Kidney (tissue), 14 donors: ENCODE results near the gene SCARB1. TPM values are rescaled to one million over a fixed set of nuclear protein-coding genes. Genes with fewer than 3 reads are reported as not detected.

ENCODE experiments used
- DNase-seq, 5 donors: peaks; one replicate each; pipeline ENCODE4 v3.0.0-alpha.2; 2013 to 2020
- FAIRE-seq: peaks from 2 replicates; lab custom pipeline; 2012; peaks lifted over from hg19 to GRCh38; lab: Jason Lieb, UNC
- H3K27ac ChIP-seq, 2 donors: one replicate each; pipeline ENCODE4 v1.7.0; 2013; ENCODE audit warnings: low read depth in 2 of 2, low read length in 2 of 2, inconsistent platforms in 1 of 2
- H3K27me3 ChIP-seq: one replicate; pipeline ENCODE4 v1.7.1; 2013; ENCODE audit warnings: low read length, inconsistent platforms; ENCODE audit not compliant: control insufficient read depth, insufficient read depth
- H3K36me3 ChIP-seq, 3 donors: one replicate each; pipeline versions ENCODE4 v1.7.0 to v1.7.1; 2013; ENCODE audit warnings: low read length in 3 of 3, control low read depth in 1 of 3, inconsistent platforms in 1 of 3; ENCODE audit not compliant: insufficient read depth in 3 of 3, control insufficient read depth in 2 of 3
- H3K4me1 ChIP-seq, 3 donors: one replicate each; pipeline versions ENCODE4 v1.7.0 to v1.7.1; 2013; ENCODE audit warnings: low read length in 3 of 3, inconsistent platforms in 1 of 3, low read depth in 1 of 3; ENCODE audit not compliant: control insufficient read depth in 2 of 3, insufficient read depth in 2 of 3
- H3K4me3 ChIP-seq, 3 donors: one replicate each; pipeline versions ENCODE4 v1.7.0 to v1.8.1; 2013; ENCODE audit warnings: low read length in 3 of 3, control low read depth in 1 of 3, inconsistent platforms in 1 of 3
- H3K9ac ChIP-seq, 3 donors: one replicate each; pipeline versions ENCODE4 v1.7.0 to v1.7.1; 2013; ENCODE audit warnings: low read length in 3 of 3, control low read depth in 1 of 3, inconsistent platforms in 1 of 3
- H3K9me3 ChIP-seq, 3 donors: one replicate each; pipeline versions ENCODE4 v1.7.0 to v1.7.1; 2013; ENCODE audit warnings: low read length in 3 of 3, control low read depth in 1 of 3, inconsistent platforms in 1 of 3; ENCODE audit not compliant: control insufficient read depth in 2 of 3, insufficient read depth in 1 of 3
- intact Hi-C: fragments of 100-400 bp; cut with DNase I; formaldehyde crosslinking; loops from one replicate; pipeline ENCODE4 v1.11.1; 2022
- polyA plus RNA-seq: library from polyadenylated mRNA; stranded (reverse); fragments of 350-450 nt; fragmentation: Illumina TruSeq; extraction: RNeasy Lipid Tissue Mini Kit (QIAGEN cat#74804); gene quantifications from one replicate; pipeline ENCODE4 v1.2.3, GENCODE V29; 2014; ENCODE audit warnings: low read depth, low replicate concordance; ENCODE audit not compliant: insufficient read depth
- total RNA-seq: library from RNA; stranded (reverse); fragmentation: NEBNext Ultra II Directional; extraction: Animal tissue kit (Norgen Biotek cat#: 25700); gene quantifications from one replicate; pipeline ENCODE4 v1.2.1, GENCODE V29; 2021
- TF ChIP-seq, protein P1 (sequence below): IDR thresholded peaks from 3 replicates; pipeline ENCODE4 v1.5.1; 2012; ENCODE audit warnings: mild to moderate bottlenecking, moderate library complexity, borderline replicate concordance; ENCODE audit not compliant: insufficient read depth; ENCODE audit errors: extremely low read depth
- donor health status: control.
- donor health status: control.
- donor health status: control.
- donor health status: control.
- donor health status: control.
- donor health status: DM: yes; HTN: yes; CAD: no.
- donor health status: Normal renal cell carcinoma (clear cell type).

The SCARB1 gene
- total and polyA plus RNA-seq, 2 donors from 2014 or later = 12.3 to 13.2 TPM

GRCh38 chr12:124769881-124770512, 93.7 kb downstream of the SCARB1 start:
- Histone ChIP-seq H3K4me3 (no peak overlapping the region), H3K27me3 (no peaks in the 10 kb centered on the region), H3K27ac (no peak overlapping the region), H3K36me3 (no peaks in the 10 kb centered on the region), H3K4me1 (peaks cover 2 to 16% (median 13%) of the 10 kb centered on the region in 3 donors), H3K9me3 (peaks cover 0 to 4% (median 0%) of the 10 kb centered on the region in 3 donors), H3K9ac (no peak overlapping the region)
- DNase-seq = no peak
- no peak for FAIRE-seq
- TF ChIP-seq, protein P1, sequence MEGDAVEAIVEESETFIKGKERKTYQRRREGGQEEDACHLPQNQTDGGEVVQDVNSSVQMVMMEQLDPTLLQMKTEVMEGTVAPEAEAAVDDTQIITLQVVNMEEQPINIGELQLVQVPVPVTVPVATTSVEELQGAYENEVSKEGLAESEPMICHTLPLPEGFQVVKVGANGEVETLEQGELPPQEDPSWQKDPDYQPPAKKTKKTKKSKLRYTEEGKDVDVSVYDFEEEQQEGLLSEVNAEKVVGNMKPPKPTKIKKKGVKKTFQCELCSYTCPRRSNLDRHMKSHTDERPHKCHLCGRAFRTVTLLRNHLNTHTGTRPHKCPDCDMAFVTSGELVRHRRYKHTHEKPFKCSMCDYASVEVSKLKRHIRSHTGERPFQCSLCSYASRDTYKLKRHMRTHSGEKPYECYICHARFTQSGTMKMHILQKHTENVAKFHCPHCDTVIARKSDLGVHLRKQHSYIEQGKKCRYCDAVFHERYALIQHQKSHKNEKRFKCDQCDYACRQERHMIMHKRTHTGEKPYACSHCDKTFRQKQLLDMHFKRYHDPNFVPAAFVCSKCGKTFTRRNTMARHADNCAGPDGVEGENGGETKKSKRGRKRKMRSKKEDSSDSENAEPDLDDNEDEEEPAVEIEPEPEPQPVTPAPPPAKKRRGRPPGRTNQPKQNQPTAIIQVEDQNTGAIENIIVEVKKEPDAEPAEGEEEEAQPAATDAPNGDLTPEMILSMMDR = no peak
- intact Hi-C loops = loop anchor here (5.0 to 10.0 kb wide), 3 partner anchors 205 to 733 kb away; partner anchors contain the start of gene NCOR2

GRCh38 chr12:124769163-124769530, 94.5 kb downstream of the SCARB1 start:
- Histone ChIP-seq H3K27ac (no peak overlapping the region), H3K9ac (no peak overlapping the region), H3K9me3 (peaks cover 0 to 12% (median 4%) of the 10 kb centered on the region in 3 donors), H3K4me3 (no peak overlapping the region), H3K4me1 (peaks cover 2 to 16% (median 16%) of the 10 kb centered on the region in 3 donors), H3K27me3 (no peaks in the 10 kb centered on the region), H3K36me3 (no peaks in the 10 kb centered on the region)
- FAIRE-seq = no peak
- no peak for DNase-seq
- TF ChIP-seq, protein P1 = no peak
- intact Hi-C loops = loop anchor here (5.0 to 10.0 kb wide), 2 partner anchors 204 to 732 kb away; partner anchors contain the start of gene NCOR2

DNA sequence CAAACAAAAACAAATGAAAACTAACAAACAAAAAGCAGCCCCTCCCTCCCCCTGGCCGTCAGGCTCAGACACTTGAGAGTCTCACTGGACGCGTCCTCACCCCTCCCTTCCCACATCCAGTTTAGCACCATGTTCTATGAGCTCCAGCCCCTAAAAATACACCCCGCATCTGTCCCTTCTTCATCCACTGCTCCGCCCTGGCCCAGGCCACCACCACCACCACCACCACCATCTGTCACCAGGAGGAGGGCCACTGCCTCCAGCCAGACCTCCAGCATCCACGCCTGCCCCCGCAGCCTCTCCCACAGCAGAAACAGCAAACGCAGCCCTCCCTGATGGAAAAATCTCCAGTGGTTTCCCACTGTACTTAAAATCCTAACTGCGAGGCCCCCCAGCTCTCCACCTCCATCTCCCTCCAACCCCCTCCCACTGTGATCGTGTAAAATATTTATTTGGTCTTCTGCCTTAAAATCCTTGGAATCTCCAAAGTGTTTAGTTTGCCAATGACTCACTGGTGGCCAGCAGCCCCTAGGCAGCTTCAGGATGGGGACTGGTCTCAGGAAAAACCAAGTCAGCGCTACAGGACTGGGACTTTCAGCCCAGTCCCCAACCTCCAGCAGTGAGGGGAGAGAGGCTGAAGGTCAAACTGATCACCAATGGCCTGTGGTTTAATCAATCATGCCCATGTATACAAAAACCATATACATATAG, 95.1 kb downstream of the SCARB1 start:
- intact Hi-C loops = loop anchor here (5.0 to 10.0 kb wide), 2 partner anchors 204 to 731 kb away; partner anchors contain the start of gene NCOR2
- FAIRE-seq (no peak), DNase-seq (no peak)
- Histone ChIP-seq H3K27ac (no peak overlapping the region), H3K4me1 (peaks cover 2 to 16% (median 16%) of the 10 kb centered on the region in 3 donors), H3K36me3 (no peaks in the 10 kb centered on the region), H3K9ac (no peak overlapping the region), H3K4me3 (no peak overlapping the region), H3K9me3 (peaks cover 0 to 12% (median 4%) of the 10 kb centered on the region in 3 donors), H3K27me3 (no peaks in the 10 kb centered on the region)
- TF ChIP-seq, protein P1 = no peak
